ENCODE results near the gene ZNF670. TPM values are rescaled to one million over a fixed set of nuclear protein-coding genes. Genes with fewer than 3 reads are reported as not detected.
"Not testable (repeated sequence)": the region's sequence is repeated elsewhere in the genome, so short reads cannot be mapped to it uniquely, and the experiment has no call there.

Gene ZNF670
- total RNA-seq, 1 donor from 2014 or later = 3.7 TPM

GRCh38 chr1:247060771-247061170 lies 17.8 kb downstream of the ZNF670 start:
- Histone ChIP-seq H3K9me3 (ENCODE audit: control insufficient read depth in 3 of 3, low read length in 3 of 3) (peaks cover 0 to 3% (median 0%) of the 10 kb centered on the region in 3 donors), H3K9ac (ENCODE audit: low read depth in 1 of 3, low read length in 3 of 3) (no peak overlapping the region), H3K4me1 (ENCODE audit: control insufficient read depth in 3 of 3, insufficient read depth in 3 of 3, low read length in 3 of 3) (no peaks in the 10 kb centered on the region), H3K4me3 (ENCODE audit: low read length in 3 of 3) (no peak overlapping the region), H3K36me3 (ENCODE audit: control insufficient read depth in 3 of 3, insufficient read depth in 3 of 3, low read length in 3 of 3) (no peaks in the 10 kb centered on the region), H3K27ac (ENCODE audit: low read depth, low read length) (no peak overlapping the region), H3K27me3 (ENCODE audit: control insufficient read depth in 3 of 3, insufficient read depth in 3 of 3, low read length in 3 of 3) (no peaks in the 10 kb centered on the region)

- Histone ChIP-seq H3K9me3 (ENCODE audit: control insufficient read depth in 3 of 3, low read length in 3 of 3) (peaks cover 0 to 8% (median 2%) of the 10 kb centered on the region in 3 donors), H3K27me3 (ENCODE audit: control insufficient read depth in 3 of 3, insufficient read depth in 3 of 3, low read length in 3 of 3) (no peaks in the 10 kb centered on the region), H3K36me3 (ENCODE audit: control insufficient read depth in 3 of 3, insufficient read depth in 3 of 3, low read length in 3 of 3) (no peaks in the 10 kb centered on the region), H3K4me3 (ENCODE audit: low read length in 3 of 3) (no peak overlapping the region), H3K9ac (ENCODE audit: low read depth in 1 of 3, low read length in 3 of 3) (no peak overlapping the region), H3K4me1 (ENCODE audit: control insufficient read depth in 3 of 3, insufficient read depth in 3 of 3, low read length in 3 of 3) (no peaks in the 10 kb centered on the region), H3K27ac (ENCODE audit: low read depth, low read length) (no peak overlapping the region)
Measured at GRCh38 chr1:247056071-247056470, 22.5 kb downstream of the ZNF670 start.

DNA sequence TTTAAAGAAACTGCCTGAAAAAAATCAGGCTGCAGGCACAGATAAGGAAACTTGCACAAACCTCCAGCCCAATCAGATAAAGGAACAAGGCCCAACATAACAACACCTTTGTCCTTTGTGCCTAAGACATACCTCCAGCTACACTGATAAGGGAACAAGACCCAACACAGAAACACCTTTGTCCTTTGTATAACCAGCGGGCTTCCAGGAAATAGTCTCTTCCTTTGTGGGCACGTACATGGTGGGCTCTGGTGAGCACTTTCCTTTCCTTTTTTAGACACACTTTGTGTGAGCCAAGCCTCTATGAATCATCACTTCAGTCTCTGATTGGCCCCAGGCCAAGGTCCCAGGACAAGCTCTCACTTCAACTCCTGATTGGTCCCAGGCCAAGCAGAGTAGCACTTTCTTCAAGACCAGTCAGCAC lies 23.6 kb downstream of the ZNF670 start:
- no peaks in the 10 kb centered on the region for H3K36me3 ChIP-seq (ENCODE audit: control insufficient read depth in 3 of 3, insufficient read depth in 3 of 3, low read length in 3 of 3)
- H3K4me1 ChIP-seq (ENCODE audit: control insufficient read depth in 3 of 3, insufficient read depth in 3 of 3, low read length in 3 of 3) = no peaks in the 10 kb centered on the region
- no peak overlapping the region for H3K27ac ChIP-seq (ENCODE audit: low read depth, low read length)
- peaks cover 0 to 8% (median 2%) of the 10 kb centered on the region in 3 donors for H3K9me3 ChIP-seq (ENCODE audit: control insufficient read depth in 3 of 3, low read length in 3 of 3)
- no peaks in the 10 kb centered on the region for H3K27me3 ChIP-seq (ENCODE audit: control insufficient read depth in 3 of 3, insufficient read depth in 3 of 3, low read length in 3 of 3)
- H3K9ac ChIP-seq (ENCODE audit: low read depth in 1 of 3, low read length in 3 of 3) = no peak overlapping the region
- peak overlapping the region in 1 of 3 donors; percentile 19 for H3K4me3 ChIP-seq (ENCODE audit: low read length in 3 of 3)

DNA sequence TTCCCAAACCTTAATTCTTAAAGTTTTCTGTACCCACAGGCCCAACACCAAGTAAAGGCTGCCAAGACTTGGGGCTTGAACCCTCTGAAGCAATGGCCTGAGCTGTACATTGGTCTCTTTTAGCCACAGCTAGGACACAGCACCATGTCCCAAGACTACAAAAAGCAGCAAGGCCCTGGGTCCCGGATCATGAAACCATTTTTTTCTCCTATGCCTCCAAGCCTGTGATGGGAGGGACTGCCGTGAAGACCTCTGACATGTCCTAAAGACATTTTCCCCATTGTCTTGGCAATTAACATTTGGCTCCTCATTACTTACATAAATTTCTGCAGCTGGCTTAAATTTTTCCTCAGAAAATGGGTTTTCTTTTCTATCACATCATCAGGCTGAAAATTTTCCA lies 30.9 kb downstream of the ZNF670 start:
- Histone ChIP-seq H3K36me3 (ENCODE audit: control insufficient read depth in 3 of 3, insufficient read depth in 3 of 3, low read length in 3 of 3) (no peaks in the 10 kb centered on the region), H3K4me1 (ENCODE audit: control insufficient read depth in 3 of 3, insufficient read depth in 3 of 3, low read length in 3 of 3) (no peaks in the 10 kb centered on the region), H3K4me3 (ENCODE audit: low read length in 3 of 3) (no peak overlapping the region), H3K27ac (ENCODE audit: low read depth, low read length) (no peak overlapping the region), H3K9ac (ENCODE audit: low read depth in 1 of 3, low read length in 3 of 3) (no peak overlapping the region), H3K27me3 (ENCODE audit: control insufficient read depth in 3 of 3, insufficient read depth in 3 of 3, low read length in 3 of 3) (no peaks in the 10 kb centered on the region), H3K9me3 (ENCODE audit: control insufficient read depth in 3 of 3, low read length in 3 of 3) (peaks cover 0 to 15% (median 15%) of the 10 kb centered on the region in 3 donors)

GRCh38 chr1:247047260-247047659 lies 31.4 kb downstream of the ZNF670 start:
- Histone ChIP-seq H3K4me1 (ENCODE audit: control insufficient read depth in 3 of 3, insufficient read depth in 3 of 3, low read length in 3 of 3) (no peaks in the 10 kb centered on the region), H3K9ac (ENCODE audit: low read depth in 1 of 3, low read length in 3 of 3) (no peak overlapping the region), H3K4me3 (ENCODE audit: low read length in 3 of 3) (peak overlapping the region in 1 of 3 donors; percentile 10), H3K9me3 (ENCODE audit: control insufficient read depth in 3 of 3, low read length in 3 of 3) (peaks cover 0 to 15% (median 15%) of the 10 kb centered on the region in 3 donors), H3K27me3 (ENCODE audit: control insufficient read depth in 3 of 3, insufficient read depth in 3 of 3, low read length in 3 of 3) (no peaks in the 10 kb centered on the region), H3K27ac (ENCODE audit: low read depth, low read length) (no peak overlapping the region), H3K36me3 (ENCODE audit: control insufficient read depth in 3 of 3, insufficient read depth in 3 of 3, low read length in 3 of 3) (no peaks in the 10 kb centered on the region)

DNA sequence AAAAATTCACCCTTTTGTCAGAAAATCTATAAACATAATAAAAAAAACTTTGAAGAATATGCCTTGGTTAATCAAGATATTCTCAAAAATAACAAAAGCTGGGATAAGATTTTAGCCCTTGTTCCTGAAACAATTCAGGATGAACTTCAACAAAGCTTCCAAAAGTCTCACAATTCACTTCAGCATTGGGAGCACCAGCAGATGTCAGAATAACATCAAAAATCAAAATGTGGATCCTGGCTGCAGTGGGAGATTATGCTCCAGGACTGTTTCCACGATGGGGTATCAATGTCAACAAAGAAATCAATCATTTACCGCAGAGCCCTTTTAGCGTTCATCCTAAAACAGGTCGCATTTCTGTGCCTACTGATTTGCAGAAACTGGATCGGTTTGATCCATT lies 35.2 kb downstream of the ZNF670 start:
- Histone ChIP-seq H3K27ac (ENCODE audit: low read depth, low read length) (no peak overlapping the region), H3K4me3 (ENCODE audit: low read length in 3 of 3) (no peak overlapping the region), H3K9me3 (ENCODE audit: control insufficient read depth in 3 of 3, low read length in 3 of 3) (peaks cover under 1 to 16% (median 15%) of the 10 kb centered on the region in 3 donors), H3K27me3 (ENCODE audit: control insufficient read depth in 3 of 3, insufficient read depth in 3 of 3, low read length in 3 of 3) (no peaks in the 10 kb centered on the region), H3K9ac (ENCODE audit: low read depth in 1 of 3, low read length in 3 of 3) (no peak overlapping the region), H3K4me1 (ENCODE audit: control insufficient read depth in 3 of 3, insufficient read depth in 3 of 3, low read length in 3 of 3) (no peaks in the 10 kb centered on the region), H3K36me3 (ENCODE audit: control insufficient read depth in 3 of 3, insufficient read depth in 3 of 3, low read length in 3 of 3) (peaks cover 0 to 2% (median under 1%) of the 10 kb centered on the region in 3 donors)

- Histone ChIP-seq H3K27me3 (ENCODE audit: control insufficient read depth in 3 of 3, insufficient read depth in 3 of 3, low read length in 3 of 3) (no peaks in the 10 kb centered on the region), H3K27ac (ENCODE audit: low read depth, low read length) (no peak overlapping the region), H3K4me1 (ENCODE audit: control insufficient read depth in 3 of 3, insufficient read depth in 3 of 3, low read length in 3 of 3) (no peaks in the 10 kb centered on the region), H3K4me3 (ENCODE audit: low read length in 3 of 3) (peak overlapping the region in 2 of 3 donors; percentile 1 to 7), H3K9ac (ENCODE audit: low read depth in 1 of 3, low read length in 3 of 3) (no peak overlapping the region), H3K36me3 (ENCODE audit: control insufficient read depth in 3 of 3, insufficient read depth in 3 of 3, low read length in 3 of 3) (peaks cover 25 to 34% (median 28%) of the 10 kb centered on the region in 3 donors), H3K9me3 (ENCODE audit: control insufficient read depth in 3 of 3, low read length in 3 of 3) (peaks cover 11 to 16% (median 13%) of the 10 kb centered on the region in 3 donors)
Measured at GRCh38 chr1:247037511-247038320, 40.9 kb downstream of the ZNF670 start.

DNA sequence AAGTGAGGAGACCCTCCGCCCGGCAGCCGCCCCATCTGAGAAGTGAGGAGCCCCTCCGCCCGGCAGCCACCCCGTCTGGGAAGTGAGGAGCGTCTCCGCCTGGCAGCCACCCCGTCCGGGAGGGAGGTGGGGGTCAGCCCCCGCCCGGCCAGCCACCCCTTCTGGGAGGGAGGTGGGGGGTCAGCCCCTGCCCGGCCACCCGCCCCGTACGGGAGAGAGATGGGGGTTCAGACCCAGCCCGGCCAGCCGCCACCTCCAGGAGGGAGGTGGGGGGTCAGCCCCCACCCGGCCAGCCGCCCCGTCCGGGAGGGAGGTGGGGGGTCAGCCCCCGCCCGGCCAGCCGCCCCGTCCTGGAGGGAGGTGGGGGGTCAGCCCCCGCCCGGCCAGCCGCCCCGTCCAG lies 46.3 kb downstream of the ZNF670 start:
- H3K27me3 ChIP-seq (ENCODE audit: control insufficient read depth in 3 of 3, insufficient read depth in 3 of 3, low read length in 3 of 3); H3K4me3 ChIP-seq (ENCODE audit: low read length in 3 of 3); H3K9ac ChIP-seq (ENCODE audit: low read depth in 1 of 3, low read length in 3 of 3); H3K27ac ChIP-seq (ENCODE audit: low read depth, low read length); H3K4me1 ChIP-seq (ENCODE audit: control insufficient read depth in 3 of 3, insufficient read depth in 3 of 3, low read length in 3 of 3); H3K9me3 ChIP-seq (ENCODE audit: control insufficient read depth in 3 of 3, low read length in 3 of 3): not testable (repeated sequence)
- H3K36me3 ChIP-seq (ENCODE audit: control insufficient read depth in 3 of 3, insufficient read depth in 3 of 3, low read length in 3 of 3) = peaks cover 14 to 23% (median 15%) of the 10 kb centered on the region in 3 donors

Other genes with a start within 250 kb of the ZNF670 start
- 19.3 TPM for gene AHCTF1, start 146.9 kb downstream of the ZNF670 start, total RNA-seq
- gene ZNF695, start 70.8 kb downstream of the ZNF670 start, total RNA-seq = 0.52 TPM
- 11.0 TPM for gene ZNF669, start 25.5 kb upstream of the ZNF670 start, total RNA-seq
- 147 TPM for gene ZNF124, start 93.2 kb upstream of the ZNF670 start, total RNA-seq
- not detected for gene VN1R5, start 177.3 kb upstream of the ZNF670 start, total RNA-seq